Measurements from ENCODE around the gene ZNF576. TPM values are rescaled to one million over a fixed set of nuclear protein-coding genes. Genes with fewer than 3 reads are reported as not detected.

ZNF576 gene
- total and polyA plus RNA-seq, 2 experiments from 2014 or later: 5.9 to 16.9 TPM

- Histone ChIP-seq H3K4me3 (no peak overlapping the region), H3K36me3 (ENCODE audit: insufficient read depth) (no peaks in the 10 kb centered on the region), H3F3A (replicated peaks; ENCODE audit: low read depth) (no peaks in the 10 kb centered on the region), H4K20me1 (replicated peaks; ENCODE audit: insufficient read depth) (no peaks in the 10 kb centered on the region; the same call in 1 of the 2 replicates), H3K9me2 (ENCODE audit: insufficient read depth) (no peaks in the 10 kb centered on the region), H3K27me3 (ENCODE audit: insufficient read depth) (no peaks in the 10 kb centered on the region), H3K27ac (ENCODE audit: low read depth) (no peak overlapping the region), H2AFZ (no peak overlapping the region), H3K79me2 (replicated peaks; ENCODE audit: insufficient read depth) (peaks cover 6% of the 10 kb centered on the region; the same call in 1 of the 2 replicates), H3K4me1 (ENCODE audit: insufficient read depth) (no peaks in the 10 kb centered on the region), H3K4me2 (no peak overlapping the region)
- H3K4me1 Mint-ChIP-seq: peaks cover 9% of the 10 kb centered on the region
- peaks cover 11% of the 10 kb centered on the region for H3K9me3 Mint-ChIP-seq
- TF ChIP-seq ETS1 (IDR thresholded peaks at IDR 0.05) (no peak), CTCF (conservative IDR thresholded peaks at IDR 0.05; ENCODE audit: low read depth in 2 of 2) (no peak), ZNF462 (CRISPR knock-in tag; IDR thresholded peaks at IDR 0.05) (no peak), ZNF114 (CRISPR knock-in tag; IDR thresholded peaks at IDR 0.05) (no peak), EZH2 (IDR thresholded peaks at IDR 0.05; ENCODE audit: low read depth, unreplicated experiment) (no peak), EZH2phosphoT487 (IDR thresholded peaks at IDR 0.05; ENCODE audit: unreplicated experiment) (no peak), STAT1 (IDR thresholded peaks at IDR 0.05; ENCODE audit: unreplicated experiment) (no peak), JUNB (IDR thresholded peaks at IDR 0.05; ENCODE audit: unreplicated experiment) (no peak), CREB1 (CRISPR knock-in tag; IDR thresholded peaks at IDR 0.05; ENCODE audit: low read depth) (no peak)
- no peak overlapping the region for H3K27ac Mint-ChIP-seq
- H3K4me3 Mint-ChIP-seq: no peak overlapping the region; the same call in 2 of the 3 replicates
- no peak for DNase-seq (ENCODE audit: low spot score)
- H3K36me3 Mint-ChIP-seq (ENCODE audit: low read depth): peaks cover 36% of the 10 kb centered on the region
- ATAC-seq: no peak; the same call in 2 of the 3 replicates
- peaks cover 18% of the 10 kb centered on the region for H3K27me3 Mint-ChIP-seq (ENCODE audit: insufficient read depth, low read depth, poor library complexity)
Observed at GRCh38 chr19:43610493-43610892, 14.1 kb downstream of the ZNF576 start.

All from GM23338 (cell line).